Measurements from ENCODE around the gene ZFHX3.

DNA sequence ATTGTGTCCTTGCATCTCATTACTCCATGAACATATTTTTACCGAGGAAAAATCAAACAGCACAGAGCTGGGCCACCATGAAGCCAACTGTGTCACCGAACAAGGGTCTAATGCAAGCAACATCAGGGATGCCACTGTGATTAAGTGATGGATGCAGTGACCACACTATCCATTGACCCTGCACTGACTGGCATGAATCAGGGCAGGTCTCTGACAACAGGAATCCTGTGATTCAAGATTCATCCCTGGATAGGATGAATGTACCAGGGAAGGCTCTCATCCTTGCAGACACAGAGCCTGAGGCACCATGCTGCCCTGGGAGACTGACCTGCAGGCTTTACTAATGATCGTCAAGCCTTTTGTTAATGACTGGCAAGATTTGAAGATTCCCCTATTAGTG is 41.5 kb upstream of the ZFHX3 start:
- TF ChIP-seq, protein P1, sequence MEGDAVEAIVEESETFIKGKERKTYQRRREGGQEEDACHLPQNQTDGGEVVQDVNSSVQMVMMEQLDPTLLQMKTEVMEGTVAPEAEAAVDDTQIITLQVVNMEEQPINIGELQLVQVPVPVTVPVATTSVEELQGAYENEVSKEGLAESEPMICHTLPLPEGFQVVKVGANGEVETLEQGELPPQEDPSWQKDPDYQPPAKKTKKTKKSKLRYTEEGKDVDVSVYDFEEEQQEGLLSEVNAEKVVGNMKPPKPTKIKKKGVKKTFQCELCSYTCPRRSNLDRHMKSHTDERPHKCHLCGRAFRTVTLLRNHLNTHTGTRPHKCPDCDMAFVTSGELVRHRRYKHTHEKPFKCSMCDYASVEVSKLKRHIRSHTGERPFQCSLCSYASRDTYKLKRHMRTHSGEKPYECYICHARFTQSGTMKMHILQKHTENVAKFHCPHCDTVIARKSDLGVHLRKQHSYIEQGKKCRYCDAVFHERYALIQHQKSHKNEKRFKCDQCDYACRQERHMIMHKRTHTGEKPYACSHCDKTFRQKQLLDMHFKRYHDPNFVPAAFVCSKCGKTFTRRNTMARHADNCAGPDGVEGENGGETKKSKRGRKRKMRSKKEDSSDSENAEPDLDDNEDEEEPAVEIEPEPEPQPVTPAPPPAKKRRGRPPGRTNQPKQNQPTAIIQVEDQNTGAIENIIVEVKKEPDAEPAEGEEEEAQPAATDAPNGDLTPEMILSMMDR (IDR thresholded peaks at IDR 0.05): no peak
- TF ChIP-seq POLR2A (IDR thresholded peaks at IDR 0.05): no peak

Data from testis (tissue), 2 donors.